NCI-H82 (cell line): Measurements from ENCODE around the gene RAP2C.
A peak's percentile ranks its signal among the peaks of the same experiment; 100 is the strongest.

ENCODE experiments used
- DNase-seq: peaks from one replicate; lab custom pipeline; 2025; lab: John Stamatoyannopoulos, UW

RAP2C gene

GRCh38 chrX:132219343-132219768 is at the start of gene RAP2C:
Gene RAP2C (minus strand): TSS chrX:132219447. CDS start chrX:132217268, 2,179 bp downstream.
- peak; percentile 88 for DNase-seq

- no peak for DNase-seq
Observed at GRCh38 chrX:132267392-132267791, 48.1 kb upstream of the RAP2C start.

GRCh38 chrX:132266583-132267355 is 47.5 kb upstream of the RAP2C start:
- no peak for DNase-seq

GRCh38 chrX:132263127-132263526 is 43.9 kb upstream of the RAP2C start:
- no peak for DNase-seq

DNA sequence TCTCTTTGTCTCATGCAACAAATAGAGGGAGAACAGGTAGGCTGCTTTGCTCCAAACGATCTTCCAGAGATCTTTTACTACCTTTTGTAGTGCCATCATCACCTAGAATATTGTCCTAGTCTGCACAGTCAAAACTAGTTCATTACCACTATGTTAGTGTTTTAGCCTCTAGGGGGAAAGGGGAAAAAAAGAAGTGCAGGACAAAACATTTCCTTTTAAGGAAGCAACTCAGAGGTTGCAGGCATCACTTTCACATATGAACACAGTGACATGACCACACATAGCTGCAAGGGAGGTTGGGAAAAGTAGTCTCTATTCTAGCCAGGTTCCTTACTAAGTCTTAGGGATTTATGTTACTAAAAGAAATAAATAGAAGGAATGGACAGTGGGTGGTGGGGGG is 39.3 kb upstream of the RAP2C start:
- DNase-seq, result no peak

- no peak for DNase-seq
Observed at GRCh38 chrX:132257116-132257515, 37.9 kb upstream of the RAP2C start.

DNA sequence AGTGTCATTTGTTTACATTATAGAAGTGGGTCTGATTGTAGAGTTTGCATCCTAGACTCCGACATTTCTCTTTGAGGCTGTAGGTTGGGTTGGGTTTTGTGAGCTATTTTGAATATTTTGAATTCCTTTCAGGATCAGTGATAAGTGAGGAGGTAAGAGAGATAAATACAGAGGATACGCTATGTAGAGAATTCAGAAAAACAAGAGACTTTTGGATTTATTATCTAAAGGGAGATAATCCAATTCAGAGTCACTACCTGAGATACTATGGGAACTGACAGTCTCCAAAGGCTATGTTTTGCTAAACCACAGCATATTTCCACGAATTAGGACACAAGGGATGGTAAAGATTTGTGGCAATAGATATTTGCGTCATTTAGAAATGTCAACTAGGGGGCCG is 16.9 kb upstream of the RAP2C start:
- DNase-seq, result no peak

DNA sequence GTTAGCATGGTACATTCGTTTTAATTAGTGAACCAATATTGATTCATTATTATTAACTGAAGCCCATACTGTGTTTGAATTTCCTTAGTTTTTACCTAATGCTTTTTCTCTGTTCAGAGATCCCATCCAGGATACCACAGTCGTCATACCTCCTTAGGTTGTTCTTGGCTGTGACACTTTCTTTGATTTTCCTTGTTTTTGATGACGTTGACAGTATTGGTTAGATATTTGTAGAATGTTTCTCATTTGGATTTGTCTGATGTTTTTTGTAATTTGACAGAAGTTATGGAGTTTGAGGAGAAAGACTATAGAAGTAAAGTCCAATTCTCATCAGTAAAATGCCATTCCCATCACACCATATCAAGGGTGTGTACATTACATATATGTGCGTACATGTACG is 16.2 kb upstream of the RAP2C start:
- no peak for DNase-seq

DNA sequence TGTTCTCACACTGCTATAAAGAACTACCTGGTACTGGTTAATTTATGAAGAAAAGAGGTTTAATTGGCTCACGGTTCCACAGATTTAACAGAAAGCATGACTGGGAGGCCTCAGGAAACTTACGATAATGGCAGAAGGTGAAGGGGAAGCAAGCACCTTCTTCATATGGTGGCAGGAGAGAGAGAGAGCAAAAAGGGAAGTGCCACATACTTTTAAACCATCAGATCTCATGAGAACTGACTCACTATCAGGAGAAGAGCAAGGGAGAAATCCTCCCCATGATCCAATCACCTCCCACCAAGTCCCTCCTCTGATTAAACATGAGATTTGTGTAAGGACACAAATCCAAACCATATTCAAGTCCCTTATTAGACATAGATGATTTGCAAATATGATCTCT is 12.3 kb upstream of the RAP2C start:
- no peak for DNase-seq

- DNase-seq, result no peak
Observed at GRCh38 chrX:132227383-132228112, 8.3 kb upstream of the RAP2C start.

DNA sequence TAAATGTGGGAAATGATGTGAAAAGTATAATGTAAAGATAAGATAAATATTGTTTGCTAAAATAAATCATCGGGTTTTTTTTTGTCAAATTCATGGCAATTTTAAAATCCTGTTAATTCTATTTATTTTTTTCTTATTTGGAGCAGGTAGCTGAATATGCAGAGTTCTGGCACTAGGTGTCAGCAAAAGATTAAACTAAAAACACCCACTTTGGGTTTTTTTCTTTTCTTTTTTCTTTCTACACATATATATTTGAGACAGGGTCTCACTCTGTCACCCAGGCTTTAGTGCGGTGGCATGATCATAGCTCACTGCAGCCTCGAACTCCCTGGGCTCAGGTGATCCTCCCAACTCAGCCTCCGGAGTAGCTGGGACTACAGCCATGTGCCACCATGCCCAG is 6.9 kb upstream of the RAP2C start:
- DNase-seq, result peak; percentile 6

DNA sequence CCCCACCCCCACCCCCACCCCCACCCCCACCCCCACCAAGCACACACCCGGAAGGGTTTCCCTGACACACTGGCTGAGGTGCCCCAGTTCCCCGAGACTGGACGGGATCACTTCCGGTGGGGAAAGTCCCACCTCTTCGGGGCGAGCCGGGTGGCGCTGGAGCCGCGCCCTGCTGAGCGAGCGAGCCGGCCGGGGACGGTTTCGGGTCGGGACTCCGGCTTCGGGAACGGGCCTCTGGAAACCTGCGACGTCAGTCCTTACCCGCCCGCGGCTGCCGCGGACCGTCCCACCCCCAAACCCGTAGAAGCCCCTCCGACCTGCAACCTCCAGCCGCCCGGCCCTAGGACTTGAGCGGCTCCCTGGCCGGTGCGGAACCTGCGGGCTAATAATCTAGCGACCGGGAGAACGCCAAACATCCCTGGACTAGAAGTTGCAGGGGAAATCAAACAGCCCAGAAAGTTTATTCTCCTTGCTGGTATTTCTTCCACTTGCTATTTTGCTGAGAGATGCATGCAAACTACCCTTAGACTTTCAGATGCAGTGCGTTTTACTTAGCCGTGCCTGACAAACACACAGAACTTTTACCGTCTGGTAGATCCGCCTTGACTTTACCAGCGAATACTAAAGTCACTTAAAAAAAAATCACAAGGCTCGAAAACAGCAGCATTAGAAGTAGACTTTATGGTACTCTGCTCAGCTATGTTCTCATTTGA is 991 bp downstream of the RAP2C start:
- DNase-seq, result peak; percentile 92

DNA sequence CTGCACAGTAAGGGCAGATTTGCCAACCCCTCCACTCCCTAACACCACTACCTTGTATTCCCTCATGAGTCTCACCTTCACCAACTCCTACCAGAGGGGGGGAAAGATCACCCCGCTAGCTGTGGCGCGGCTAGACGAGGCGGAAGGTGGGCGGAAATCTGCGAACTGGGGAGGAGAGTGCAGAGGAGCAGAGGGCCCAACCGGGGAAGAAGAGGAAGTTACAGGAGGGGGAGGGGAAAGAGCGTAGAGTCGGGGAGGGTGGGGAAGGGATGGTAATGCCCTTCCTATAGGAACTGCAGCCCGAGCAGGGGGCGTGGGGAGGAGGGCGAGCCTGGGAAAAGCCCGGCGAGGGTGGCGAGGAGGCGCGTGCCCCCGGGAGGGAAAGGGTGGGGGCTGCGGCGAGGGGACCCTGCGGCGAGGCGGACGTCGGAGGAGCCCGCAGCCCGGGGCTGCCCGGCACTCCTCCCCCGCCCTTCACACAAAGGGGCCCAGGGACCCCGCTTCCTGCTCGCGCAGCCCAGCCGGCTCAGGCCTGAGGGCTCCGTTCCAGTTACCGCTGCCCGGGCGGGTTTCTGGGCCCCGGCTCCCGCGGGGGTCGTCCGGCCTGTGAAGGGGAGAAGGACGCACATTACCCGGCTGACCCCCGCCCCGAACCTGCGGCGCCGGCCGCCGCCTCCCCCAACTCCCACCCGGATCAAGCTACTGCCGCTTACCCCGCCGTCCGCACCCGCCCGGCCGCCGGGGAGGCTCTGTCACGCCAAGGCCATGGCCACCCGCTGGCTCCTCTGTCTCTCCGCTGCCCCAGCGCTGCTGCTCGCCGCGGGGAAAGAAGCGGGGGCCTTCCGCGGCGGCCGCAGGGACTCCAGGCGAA is 1.8 kb downstream of the RAP2C start:
- DNase-seq, result peak; percentile 92

- peak; percentile 43 for DNase-seq
Observed at GRCh38 chrX:132216806-132217202, 2.4 kb downstream of the RAP2C start.

DNA sequence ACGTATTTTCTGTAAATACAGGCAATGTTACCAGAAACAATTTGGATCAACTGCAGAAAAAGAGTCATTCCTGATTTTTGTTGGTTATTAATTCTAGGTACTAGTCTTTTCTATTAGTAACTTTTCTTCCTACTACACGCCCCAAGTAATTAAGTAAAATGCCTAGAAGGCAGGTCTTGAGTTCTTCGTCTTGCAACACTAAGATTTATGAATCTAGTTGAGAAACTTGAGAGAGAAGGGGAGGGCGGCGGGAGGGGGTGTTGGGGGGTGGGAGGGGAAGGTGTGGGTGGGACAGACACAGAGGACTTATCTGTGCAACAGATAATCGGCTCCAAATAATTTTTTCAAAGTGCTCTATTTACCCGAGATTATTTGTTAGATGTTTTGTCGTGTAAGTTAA is 3.0 kb downstream of the RAP2C start:
- no peak for DNase-seq

GRCh38 chrX:132214518-132214917 is 4.7 kb downstream of the RAP2C start:
- no peak for DNase-seq

- DNase-seq, result no peak
Observed at GRCh38 chrX:132209527-132209926, 9.7 kb downstream of the RAP2C start.

DNA sequence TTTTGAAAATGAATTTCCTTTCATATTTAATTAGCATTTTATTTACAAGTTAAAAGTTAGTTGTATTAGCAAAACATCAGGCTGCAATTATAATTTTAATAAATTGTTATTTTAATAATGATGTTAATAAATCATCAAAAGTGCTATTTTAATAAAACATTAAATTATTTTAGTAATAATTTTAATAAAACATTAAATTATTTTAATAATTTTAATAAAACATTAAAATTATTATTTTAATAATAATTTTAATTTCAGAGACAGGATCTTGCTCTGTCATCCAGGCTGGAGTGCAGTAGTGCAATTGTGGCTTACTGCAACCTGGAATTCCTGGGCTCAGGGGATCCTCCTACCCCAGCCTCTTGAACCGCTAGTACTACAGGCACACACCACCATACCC is 10.8 kb downstream of the RAP2C start:
- no peak for DNase-seq

DNA sequence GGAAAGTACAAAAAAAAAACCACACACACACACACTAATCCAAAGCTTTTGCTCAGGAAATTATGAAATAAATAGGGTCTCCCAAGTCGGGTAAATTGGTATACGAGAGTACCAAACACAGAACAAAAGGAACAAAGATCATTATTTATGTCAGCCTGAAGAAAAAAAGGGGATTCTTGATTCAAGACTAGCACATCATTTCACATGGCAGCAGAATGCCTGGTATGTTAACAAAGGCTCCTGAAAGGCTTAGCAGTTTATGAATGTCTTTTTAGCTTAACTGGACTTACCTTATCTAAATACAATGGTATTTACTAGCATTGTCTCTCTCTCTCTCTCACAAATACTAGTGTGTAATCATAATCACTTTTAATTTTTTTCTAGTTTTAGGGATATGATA is 11.3 kb downstream of the RAP2C start:
- no peak for DNase-seq

DNA sequence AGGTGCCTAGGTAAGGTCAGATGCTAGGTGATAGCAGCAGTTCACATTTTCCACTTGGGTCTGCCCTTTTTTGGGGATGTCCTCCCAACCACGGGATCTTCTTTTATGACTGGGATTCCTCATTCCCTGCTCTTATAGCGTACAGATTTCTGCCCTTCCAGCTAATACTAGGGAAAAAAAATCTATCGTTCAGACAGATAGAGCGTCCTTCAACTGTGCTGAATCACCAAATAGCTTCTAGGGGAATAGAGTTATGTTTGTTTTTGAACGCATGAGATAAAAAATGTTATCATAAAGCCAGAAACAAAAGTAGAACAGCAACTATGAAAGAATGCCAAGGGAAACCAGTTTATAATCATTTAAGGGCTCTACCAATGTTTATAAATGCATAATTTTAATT is 13.0 kb downstream of the RAP2C start:
- DNase-seq, result no peak

- no peak for DNase-seq
Observed at GRCh38 chrX:132204629-132205028, 14.6 kb downstream of the RAP2C start.

DNA sequence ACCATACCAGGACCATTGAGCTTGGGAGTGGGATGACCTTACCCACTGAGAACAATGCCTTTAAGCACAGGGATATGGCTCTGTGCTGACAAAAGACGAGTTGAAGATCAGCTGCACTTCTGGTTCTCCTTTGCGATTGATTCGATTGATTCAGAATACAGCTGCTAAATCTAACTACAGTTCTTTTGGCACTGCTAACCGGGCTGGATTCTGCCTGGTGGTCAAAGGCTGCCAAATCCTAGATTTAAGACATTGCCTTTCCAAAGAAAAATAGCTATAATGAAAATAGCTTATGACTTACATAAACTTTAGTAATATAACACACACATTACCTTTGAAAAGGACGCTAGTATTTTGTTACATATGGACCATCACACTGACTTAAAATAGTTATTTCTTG is 18.3 kb downstream of the RAP2C start:
- DNase-seq, result no peak
